SIG-M5 treated with dmso at 0.1 percent for 504 hours (cell line): ENCODE data around the gene ZNF692.
"Not testable (repeated sequence)": the region's sequence is repeated elsewhere in the genome, so short reads cannot be mapped to it uniquely, and the experiment has no call there.

ENCODE experiments used
- DNase-seq: peaks from one replicate; lab custom pipeline; 2025; ENCODE audit not compliant: unreplicated experiment; lab: John Stamatoyannopoulos, UW

The ZNF692 gene

DNA sequence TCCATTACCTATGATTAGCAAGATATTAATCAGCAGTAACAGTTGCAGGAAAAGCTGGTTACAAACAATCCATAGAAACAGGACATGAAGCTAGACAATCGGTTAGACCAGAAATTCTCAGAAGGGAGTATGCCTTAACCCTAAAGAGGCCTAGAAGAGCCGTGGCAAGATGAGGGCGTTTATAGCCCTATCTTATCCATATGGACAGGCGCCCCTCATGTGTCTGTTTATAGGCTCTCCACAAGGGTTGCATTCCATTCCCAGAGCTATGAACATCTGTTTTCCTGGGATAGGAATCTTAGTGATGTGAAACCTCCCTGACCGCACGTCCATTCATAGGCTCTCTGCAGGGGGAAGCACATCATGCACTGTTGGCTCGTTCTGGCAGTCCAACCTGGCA, 23.5 kb upstream of the ZNF692 start:
- not testable (repeated sequence) for DNase-seq

DNA sequence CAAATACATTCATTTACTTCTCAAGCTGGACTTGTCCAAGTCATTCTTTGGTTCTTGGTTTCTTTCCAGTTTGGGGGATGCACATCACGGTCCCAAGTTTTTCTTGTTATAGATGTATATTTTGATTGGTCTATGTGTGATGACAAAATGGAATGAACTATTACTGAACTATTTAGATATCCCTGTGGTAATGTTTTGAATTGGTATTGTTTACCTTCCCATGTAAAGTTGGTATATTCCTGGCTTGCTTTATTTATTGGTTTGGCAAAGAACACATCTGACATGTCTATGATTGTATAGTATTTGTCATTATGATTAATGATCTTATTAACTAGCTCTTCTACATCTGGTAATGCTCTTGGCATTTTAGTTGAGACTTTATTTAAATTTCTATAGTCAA, 22.4 kb upstream of the ZNF692 start:
- no peak for DNase-seq

DNA sequence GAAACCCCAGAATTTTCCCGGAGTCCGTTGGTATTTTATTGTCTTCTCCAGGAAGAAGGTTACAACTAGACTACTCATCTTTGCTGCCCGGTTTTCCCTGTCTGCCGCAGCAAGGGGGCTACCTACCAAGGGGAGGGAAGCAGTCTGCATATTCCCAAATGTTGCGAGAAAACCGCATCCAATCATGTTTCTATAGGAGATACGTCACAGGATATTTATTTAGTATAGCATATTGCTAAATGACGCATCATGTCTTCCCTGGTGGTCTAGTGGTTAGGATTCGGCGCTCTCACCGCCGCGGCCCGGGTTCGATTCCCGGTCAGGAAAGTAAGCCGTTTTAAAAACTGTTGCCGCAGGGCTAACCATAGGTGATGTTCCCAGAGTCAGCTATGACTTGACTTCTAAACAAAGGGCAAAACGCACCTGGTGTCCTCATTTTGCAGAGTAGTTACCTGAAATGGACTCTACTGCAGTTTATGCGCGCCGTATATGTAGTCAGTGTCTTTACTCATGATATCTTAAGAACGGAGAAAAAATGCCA, 15.2 kb upstream of the ZNF692 start:
- peak; percentile 93 for DNase-seq

DNA sequence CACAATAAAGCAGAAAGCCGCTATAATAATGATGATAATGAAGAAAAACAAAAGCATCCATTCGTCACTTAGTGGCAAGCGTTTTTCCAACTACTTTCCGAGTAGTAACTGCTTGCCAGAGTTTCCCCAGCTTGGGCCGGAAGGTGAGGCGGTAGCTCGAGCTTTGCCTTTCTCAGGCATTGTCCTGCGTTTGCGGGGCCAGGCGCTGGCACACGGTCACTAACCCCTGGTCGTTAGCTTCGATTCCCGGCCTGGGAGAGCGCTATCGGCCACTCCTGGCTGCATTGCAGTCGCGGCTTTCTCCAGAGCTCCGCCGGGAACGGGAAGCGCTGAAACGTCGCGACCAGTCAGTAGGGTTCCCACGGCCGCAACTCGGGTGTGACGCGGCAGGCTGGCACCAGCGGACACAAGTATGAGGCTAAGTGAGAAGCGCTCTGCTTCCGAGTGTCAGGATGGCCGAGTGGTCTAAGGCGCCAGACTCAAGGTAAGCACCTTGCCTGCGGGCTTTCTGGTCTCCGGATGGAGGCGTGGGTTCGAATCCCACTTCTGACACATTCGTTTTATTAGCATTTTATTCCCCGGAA, 14.6 kb upstream of the ZNF692 start:
- DNase-seq, result peak; percentile 93

DNA sequence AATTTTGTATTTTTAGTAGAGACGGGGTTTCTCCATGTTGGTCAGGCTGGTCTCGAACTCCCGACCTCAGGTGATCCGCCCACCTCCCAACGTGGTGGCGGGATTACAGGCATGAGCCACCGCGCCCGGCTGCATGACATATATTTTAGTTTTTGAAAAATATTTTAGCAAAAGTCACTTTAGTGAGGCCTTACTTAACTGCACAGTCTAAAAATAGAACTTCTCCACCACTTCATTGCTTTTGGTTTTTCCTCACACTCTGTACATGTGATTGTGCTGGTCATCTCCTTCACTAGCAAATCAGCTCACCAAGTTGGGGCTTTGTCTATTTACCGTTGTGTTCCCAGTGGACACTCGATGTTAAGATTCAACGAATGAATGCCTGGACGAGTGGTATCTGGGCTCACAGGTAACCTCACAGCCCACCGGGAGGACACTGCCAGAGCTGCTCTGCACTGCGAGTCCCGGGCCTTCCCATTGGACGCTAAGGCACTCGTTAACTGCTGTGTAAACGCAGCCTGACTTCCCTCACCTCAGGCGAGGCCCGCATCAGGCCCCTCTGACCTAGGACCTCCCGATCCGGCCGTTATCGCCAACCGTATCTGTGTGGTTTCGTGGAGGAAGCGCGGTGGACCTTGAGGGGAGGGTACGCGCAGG, 14.0 kb upstream of the ZNF692 start:
- peak; percentile 78 for DNase-seq

DNA sequence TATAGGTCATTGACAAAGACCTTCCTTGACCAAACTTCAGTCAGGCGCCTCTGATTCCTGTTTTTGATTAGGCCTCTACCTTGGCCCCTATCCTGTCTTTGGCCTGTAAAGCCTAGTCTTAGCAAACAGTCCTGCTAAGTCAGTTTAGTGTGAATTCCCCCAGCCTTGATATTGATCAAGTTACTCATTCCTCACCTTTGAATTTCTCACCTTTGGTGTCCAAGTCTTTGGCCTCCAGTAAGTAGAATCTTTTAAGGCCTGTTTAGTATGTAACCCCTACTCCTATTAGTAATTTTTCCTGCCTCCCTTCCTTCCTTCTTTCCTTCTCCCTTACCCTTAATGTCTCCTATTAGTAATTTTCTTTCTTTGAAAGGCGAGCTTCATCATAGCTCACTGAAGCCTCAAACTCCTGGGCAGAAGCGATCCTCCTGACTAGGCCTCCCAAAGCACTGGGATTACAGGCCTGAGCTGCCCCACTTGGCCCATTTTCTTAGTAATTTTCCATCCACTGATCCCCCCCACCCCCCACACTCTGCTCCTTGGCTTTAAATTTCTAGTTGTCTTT, 13.0 kb upstream of the ZNF692 start:
- DNase-seq, result no peak

DNA sequence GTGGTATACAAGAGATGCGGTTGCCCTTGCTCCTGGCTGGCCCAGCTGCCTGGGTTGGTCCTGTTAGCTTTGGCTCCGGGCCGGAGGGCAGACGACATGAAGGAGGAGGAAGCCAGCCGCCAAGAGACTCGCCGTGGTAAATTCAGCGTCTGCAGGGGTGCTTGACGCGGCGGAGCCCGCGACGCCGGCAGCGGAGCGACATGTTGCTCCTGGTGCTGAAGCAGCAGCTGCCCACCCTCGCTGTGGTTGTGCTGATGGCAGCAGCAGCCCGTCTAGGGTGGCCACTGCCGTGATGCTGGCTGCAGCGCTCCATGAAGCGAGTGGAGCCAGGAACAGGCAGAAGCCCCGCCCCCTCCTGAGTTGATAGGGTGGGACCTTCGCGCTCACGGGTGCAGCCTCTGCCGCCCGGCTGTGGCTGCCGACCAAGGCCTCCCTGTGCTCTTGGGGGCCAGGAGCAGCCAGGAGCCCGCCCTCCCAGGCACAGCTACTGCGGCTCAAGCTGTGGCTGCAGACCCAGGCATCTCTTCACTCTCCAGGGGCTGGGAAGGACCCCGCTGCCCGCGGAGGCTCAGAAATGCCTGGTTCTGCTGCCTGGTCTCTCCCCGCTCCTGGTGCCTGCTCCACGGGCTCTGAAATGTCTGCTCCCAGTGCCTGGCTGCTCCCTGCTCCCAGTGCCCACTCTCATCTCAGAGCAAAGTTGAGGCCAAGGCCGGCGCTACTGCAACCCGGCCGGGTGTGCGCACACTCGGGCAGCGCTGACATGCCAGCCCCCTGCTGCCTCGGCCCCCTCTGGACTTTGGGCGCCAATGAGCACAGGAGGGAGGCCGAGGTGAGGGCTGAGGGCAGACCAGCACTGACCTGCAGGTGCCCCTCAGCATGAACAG, 4.4 kb upstream of the ZNF692 start:
- DNase-seq, result peak; percentile 92

DNA sequence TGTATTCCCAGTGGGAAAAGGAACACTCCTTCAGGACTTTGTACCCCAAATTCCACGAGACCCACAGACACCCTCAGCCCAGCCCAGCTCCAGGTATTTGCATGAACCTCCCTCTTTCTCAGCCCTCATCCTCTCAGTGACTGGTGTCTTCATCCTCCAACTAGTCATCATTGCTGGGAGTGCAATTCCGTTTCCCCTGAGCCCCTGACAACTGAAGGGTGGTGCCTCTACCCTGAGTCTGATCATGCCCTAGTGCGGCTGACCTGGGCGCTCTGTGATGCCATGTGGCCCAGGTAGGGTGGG, 3.8 kb upstream of the ZNF692 start:
- DNase-seq, result peak; percentile 76

DNA sequence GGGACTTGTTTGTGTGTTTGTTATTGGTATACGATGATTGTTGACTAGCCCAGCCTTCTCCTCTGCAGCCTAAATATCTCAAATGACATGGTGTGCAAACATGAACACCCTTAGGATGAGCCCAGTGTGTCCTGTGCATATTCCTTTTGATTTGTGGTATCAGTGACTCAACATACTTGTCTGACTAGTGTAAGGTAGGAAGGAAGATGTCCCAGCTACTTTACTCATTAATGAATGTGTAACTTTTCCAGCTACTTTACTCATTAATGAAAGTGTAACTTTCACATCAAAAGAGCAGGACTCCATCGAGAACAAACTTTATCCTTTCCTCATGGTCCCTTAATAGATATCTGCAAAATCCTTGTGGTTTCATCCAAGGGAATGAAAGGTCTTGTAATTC, 2.7 kb upstream of the ZNF692 start:
- DNase-seq, result no peak

DNA sequence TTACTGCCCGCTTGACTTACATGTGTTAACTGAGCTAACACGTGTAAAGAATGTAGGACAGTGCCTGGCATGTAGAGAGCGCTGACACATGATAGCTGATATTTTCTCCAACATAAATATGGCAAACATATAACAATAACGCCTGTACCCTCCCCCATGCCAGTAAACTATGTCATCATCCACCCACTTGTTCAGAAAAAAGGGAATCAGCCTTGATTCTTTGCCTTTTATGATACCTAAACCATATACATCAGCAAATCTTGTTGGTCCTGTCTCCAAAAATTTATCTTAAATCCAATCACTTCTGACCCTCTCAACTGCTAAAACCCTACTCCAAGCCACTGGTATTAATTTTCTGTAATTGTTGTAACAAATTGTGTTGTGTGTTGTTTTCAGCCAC, 1.1 kb upstream of the ZNF692 start:
- DNase-seq, result no peak

DNA sequence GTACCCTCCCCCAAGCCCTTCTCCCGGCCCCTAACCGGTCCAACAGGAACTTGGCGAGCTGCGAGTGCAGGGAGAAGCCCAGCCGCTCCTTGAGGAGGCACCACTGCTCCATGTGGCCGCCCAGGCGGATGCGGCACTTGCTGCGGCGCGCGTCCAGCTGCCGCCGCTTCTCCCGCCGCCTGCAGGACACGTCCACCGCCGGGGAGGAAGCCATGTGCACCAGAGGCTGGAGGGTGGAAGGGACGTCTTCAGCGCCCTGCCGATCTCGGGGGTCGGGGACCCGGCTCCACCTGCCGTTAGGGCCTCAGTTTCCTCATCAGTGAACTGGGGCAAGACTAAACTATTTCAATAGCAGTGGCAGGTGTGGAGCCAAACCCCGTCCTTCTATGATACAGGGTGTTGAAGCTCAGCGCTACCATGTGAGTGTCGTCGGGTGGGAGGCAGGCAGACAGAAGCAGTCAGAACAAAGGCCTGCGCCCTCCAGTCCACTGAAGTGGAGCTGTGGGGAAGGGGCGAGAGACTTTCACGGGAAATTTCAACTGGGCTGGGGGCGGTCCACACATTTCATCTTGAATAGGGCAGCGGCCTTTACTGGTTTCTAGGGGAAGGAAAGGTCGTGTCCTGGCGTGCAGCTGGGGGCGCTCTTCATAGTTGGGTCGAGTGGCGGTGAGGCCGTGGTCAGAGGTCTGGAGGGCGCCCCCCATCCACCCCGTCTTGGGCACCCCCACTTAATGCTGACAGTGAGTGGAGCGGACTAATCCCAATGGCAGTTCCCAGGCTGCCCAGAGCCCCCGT, 592 bp downstream of the ZNF692 start:
- peak; percentile 89 for DNase-seq

DNA sequence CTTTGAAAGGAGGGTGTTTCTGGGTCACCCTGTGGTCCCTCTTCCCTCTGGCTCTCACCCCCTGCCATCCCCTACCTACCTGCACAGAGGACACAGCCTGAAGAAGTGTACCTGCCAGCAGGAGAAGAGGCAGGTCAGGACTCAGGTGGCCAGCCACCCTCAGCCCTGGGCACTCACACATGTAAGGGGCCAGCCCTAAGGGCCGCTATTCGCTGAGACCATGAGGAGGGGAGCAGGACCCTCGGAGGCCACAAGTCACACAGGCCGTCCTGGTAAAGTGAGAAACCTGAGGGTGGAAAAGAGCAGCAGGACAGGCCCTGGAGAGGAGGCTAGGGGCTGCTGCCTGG, 1.2 kb downstream of the ZNF692 start:
- DNase-seq, result no peak

DNA sequence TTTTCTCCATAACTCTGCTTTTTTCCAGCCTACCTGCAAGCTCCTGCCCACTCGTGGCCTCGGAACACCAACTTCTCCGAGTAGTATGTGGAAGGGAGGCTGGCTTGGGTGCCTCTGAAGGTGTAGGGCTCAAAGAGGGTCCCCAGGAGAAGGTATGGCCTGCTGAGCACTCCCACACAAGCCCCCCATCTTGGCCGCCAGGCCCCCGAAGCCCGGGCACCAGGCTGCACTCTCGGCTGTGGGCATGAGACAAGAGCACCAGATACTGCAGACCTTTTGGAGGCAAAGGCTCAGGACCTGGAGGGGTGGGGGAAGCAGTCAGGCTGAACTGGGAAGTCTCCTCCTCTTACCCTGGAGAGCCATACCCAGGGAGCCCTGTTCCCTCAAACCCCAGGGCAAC, 1.7 kb downstream of the ZNF692 start:
- no peak for DNase-seq

DNA sequence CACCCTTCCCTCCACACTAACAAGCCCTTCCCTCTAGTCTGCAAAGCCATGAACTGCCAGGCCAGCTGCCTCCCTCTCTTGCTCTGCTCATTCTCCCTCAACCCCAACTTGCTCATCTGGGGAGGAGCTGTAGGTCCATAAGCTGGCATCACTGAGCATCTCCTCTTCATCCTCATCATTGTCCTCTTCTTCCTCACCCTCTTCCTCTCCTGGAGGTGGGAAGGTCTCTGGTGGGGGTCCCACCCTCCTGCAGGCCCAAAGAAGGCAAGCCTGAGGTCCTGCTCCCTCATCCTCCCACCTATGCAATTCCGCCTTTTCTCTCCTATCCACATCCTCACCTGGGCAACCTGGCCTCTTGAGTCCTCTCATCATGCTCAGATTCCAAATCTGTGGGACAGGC, 2.7 kb downstream of the ZNF692 start:
- no peak for DNase-seq

DNA sequence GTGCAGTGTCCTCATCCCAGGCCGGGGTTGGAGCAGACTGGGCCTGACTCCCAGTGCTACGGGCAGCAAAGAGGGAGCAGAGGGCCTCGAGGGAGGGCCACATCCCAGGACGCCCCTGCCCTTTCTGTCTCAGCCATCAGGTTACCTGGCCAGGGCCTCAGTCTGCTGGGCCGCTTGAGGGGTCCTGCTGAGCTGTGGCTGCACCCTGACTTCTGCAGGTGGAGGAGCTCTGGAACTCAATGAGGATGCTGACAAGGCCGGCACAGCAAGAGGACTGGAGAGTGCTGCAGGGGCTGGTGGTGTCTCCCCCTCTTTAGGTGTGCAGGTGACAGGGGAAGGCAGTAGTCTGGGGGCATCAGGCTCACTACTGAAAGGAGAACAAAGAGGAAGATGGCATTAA, 3.3 kb downstream of the ZNF692 start:
- DNase-seq, result no peak

DNA sequence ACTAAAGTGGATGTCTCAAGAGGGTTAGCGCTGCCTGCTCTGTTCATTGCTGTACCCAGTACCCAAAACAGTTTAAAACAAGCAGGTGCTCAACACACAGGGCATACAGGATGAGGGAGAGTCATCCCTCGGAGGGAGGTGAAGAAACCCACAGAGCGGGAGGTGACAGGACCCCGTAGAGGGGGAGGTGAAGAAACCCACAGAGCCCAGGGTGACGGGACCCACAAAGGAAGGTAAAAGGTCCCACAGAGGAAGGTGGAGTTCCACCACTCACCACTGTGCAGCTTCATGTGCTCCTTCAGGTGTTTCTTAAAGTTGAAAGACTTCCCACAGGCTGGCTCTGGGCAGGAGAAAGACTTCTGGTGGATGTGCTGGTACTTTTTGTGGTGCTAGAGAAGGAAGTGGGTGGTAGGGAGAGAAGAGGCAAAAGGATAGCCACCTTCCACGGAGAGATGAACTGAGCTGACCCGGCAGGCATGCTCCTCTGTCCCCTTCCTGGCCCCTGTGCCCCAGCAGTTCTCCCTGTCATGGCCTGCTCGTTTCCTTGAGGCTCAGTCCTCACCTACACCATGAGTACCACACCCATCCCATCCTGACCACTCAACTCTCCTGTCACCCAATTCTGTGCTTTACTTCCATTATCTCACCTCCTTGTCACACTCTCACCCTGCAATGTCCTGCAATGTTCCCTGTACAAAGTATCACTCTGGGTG, 5.1 kb downstream of the ZNF692 start:
- no peak for DNase-seq

DNA sequence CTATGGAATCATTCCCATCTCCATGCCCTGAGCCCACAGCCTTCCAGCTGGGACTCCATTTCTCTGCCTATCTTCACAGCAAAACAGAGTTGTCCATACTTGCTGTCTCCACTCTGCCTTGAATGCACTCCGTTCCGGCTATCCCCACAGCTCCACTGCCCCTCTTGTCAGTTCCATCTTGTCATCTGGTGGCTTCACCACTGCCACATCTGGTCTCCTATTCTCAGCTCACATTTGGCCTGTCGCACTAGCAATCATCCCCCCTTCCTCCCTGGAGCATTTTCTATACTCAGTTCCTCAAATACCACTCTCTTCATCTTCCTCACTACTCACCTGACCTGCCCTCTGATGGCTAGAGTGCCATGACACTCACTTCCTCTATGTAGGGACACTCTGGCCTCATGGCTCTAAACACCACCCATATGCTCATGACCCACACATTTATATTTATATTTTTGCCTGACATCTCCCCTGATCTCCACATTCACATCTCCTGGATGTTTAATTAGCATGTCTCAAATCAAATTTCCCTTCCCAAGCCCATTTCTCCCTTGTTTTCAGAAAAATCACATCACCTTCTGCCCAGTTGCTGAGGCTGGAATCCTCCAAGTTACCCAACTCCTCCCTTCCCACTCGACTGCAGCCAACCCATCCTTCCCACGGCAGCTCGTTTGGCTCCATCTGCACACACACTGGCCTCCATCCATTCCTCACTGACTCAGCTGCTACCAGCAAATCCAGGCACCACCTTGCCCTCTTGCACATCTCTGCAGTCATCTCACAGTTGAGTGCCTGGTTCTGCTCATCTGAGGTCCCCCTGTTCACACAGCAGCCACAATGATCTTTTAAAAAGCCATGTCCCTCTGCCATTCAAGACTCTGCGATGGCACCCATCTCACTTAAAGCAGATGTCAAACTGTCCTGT, 6.1 kb downstream of the ZNF692 start:
- peak; percentile 28 for DNase-seq

DNA sequence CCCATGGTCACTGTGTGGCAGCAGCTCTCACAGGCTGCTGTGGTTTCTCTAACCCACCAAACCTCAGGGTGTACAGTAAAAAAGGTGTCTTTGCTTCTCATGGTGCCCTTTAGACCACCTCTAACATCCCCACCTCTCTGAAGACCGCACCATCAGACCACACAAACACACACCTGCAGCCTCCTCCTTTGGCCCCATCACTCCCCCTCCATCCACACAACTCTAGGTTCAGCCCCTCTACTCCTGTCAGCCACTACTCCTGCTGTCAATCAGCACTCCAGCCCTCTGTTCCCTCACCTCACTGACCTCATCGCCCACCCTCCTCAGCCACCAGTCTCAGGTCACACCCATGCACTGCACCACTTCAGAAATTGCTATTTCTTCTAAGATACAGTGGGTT, 7.5 kb downstream of the ZNF692 start:
- no peak for DNase-seq

DNA sequence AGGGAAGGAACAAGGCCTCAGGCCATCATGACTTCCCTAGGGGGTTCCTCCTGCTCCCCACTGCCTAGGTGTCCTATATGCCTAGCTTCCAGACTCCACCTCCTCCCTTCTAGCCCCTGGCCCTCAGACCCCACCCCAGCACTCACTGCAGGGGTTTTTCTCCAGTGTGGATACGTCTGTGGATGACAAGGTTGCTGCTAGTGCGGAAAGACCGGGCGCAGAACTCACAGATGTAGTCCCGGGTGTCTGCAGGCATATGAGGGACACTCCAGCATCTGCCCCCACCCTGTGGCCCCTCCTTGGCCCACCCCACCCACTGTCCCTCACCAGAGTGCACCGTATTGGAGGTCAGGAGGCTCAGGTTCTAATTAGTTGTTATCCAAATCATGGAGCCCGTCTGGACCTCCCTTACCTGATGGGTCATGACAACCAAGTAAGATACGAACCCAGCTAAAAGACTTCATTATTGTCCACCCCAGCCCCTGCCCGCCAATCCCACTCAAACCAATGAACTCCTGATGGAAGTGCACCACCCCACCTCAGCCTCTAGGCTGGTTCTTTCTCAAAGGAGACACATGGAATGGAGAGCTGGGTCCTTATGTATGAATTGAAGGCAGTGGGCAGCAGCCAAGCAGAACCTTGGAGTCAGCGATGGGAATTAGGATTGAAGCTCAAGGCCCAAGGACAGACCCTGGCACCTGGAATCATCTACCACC, 8.2 kb downstream of the ZNF692 start:
- DNase-seq, result no peak
